ENCODE results near the gene KPNA1.

Gene KPNA1

GRCh38 chr3:122535964-122536631 is 21.4 kb upstream of the KPNA1 start:
- no peak overlapping the region for H3K9ac ChIP-seq (ENCODE audit: low read length)
- peaks cover 8% of the 10 kb centered on the region for H4K20me1 ChIP-seq (ENCODE audit: insufficient read depth, low read length)
- H3K4me2 ChIP-seq (ENCODE audit: low read length), result no peak overlapping the region
- H3K79me2 ChIP-seq (ENCODE audit: low read length), result peaks cover 6% of the 10 kb centered on the region
- peaks cover 64% of the 10 kb centered on the region for H3K36me3 ChIP-seq (replicated peaks; ENCODE audit: low read depth, low read length)
- peaks cover 21% of the 10 kb centered on the region for H3K4me1 ChIP-seq (ENCODE audit: low read length)
- TF ChIP-seq CTCF (IDR thresholded peaks at IDR 0.05; ENCODE audit: low read depth, low read length), result no peak
- TF ChIP-seq EZH2phosphoT487 (IDR thresholded peaks at IDR 0.05; ENCODE audit: low read depth), result no peak
- H3K27ac ChIP-seq (ENCODE audit: low read length), result no peak overlapping the region
- H2AFZ ChIP-seq (ENCODE audit: low read depth, low read length), result no peak overlapping the region
- no peaks in the 10 kb centered on the region for H3K9me3 ChIP-seq (ENCODE audit: insufficient read depth, low read length)
- H3K4me3 ChIP-seq (ENCODE audit: low read length), result no peak overlapping the region
- no peaks in the 10 kb centered on the region for H3K27me3 ChIP-seq (ENCODE audit: low read depth, low read length)

GRCh38 chr3:122533931-122534334 is 19.2 kb upstream of the KPNA1 start:
- Histone ChIP-seq H3K4me2 (ENCODE audit: low read length) (peak overlapping the region; percentile 77), H3K9me3 (ENCODE audit: insufficient read depth, low read length) (no peaks in the 10 kb centered on the region), H4K20me1 (ENCODE audit: insufficient read depth, low read length) (peaks cover 8% of the 10 kb centered on the region), H3K79me2 (ENCODE audit: low read length) (peaks cover 6% of the 10 kb centered on the region), H3K27me3 (ENCODE audit: low read depth, low read length) (no peaks in the 10 kb centered on the region), H3K4me1 (ENCODE audit: low read length) (peaks cover 21% of the 10 kb centered on the region), H3K27ac (ENCODE audit: low read length) (peak overlapping the region; percentile 73), H3K4me3 (ENCODE audit: low read length) (0 out of 2 replicates have a peak overlapping the region, but pooled peaks have one; percentile 28), H3K9ac (ENCODE audit: low read length) (peak overlapping the region; percentile 35; the same call in 1 of the 2 replicates), H2AFZ (ENCODE audit: low read depth, low read length) (no peak overlapping the region), H3K36me3 (replicated peaks; ENCODE audit: low read depth, low read length) (peaks cover 64% of the 10 kb centered on the region)
- TF ChIP-seq CTCF (IDR thresholded peaks at IDR 0.05; ENCODE audit: low read depth, low read length), result no peak
- no peak for TF ChIP-seq EZH2phosphoT487 (IDR thresholded peaks at IDR 0.05; ENCODE audit: low read depth)

DNA sequence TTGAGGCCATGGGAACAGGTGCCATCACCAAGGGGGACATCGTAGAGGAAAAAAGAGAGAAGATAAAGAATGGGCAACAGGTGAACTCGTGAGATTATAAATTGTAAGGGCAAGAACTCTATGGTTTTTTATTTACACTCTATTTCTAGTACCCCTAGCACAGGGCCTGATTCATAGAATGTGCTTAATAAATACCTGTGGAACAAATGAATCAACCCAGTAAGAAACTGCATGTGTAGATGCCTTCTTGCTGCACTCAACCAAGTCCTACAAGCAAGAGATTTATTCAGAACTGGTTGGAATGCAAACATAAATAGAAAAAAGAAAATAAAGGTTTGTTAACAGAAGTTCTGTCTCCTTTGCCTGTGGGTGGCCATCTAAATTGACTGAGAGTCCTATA is 18.7 kb upstream of the KPNA1 start:
- Histone ChIP-seq H3K27me3 (ENCODE audit: low read depth, low read length) (no peaks in the 10 kb centered on the region), H3K9ac (ENCODE audit: low read length) (peak overlapping the region; percentile 35), H3K4me3 (ENCODE audit: low read length) (0 out of 2 replicates have a peak overlapping the region, but pooled peaks have one; percentile 28), H4K20me1 (ENCODE audit: insufficient read depth, low read length) (peaks cover 8% of the 10 kb centered on the region), H3K4me2 (ENCODE audit: low read length) (peak overlapping the region; percentile 77), H2AFZ (ENCODE audit: low read depth, low read length) (no peak overlapping the region), H3K79me2 (ENCODE audit: low read length) (peaks cover 6% of the 10 kb centered on the region), H3K27ac (ENCODE audit: low read length) (peak overlapping the region; percentile 73), H3K36me3 (replicated peaks; ENCODE audit: low read depth, low read length) (peaks cover 60% of the 10 kb centered on the region), H3K4me1 (ENCODE audit: low read length) (peaks cover 21% of the 10 kb centered on the region), H3K9me3 (ENCODE audit: insufficient read depth, low read length) (no peaks in the 10 kb centered on the region)
- no peak for TF ChIP-seq CTCF (IDR thresholded peaks at IDR 0.05; ENCODE audit: low read depth, low read length)
- TF ChIP-seq EZH2phosphoT487 (IDR thresholded peaks at IDR 0.05; ENCODE audit: low read depth), result no peak

DNA sequence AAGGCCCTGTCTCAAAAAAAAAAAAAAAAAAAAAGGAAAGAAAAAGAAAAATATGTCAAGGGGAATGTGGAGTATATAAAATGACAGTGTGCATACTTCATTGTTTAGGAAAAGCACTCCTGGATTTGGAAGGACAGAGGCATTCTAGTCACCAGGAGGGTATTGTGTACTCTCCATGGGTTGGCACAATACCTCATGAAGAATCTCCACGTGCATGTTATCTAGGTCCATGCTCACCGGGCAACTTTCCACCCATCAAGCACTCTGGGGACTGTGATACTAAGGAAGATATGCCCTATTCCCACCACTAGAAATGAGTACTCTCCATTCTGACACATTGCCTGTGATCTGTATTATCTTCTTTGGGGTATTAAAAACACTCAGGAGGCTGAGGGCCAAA is 15.4 kb upstream of the KPNA1 start:
- no peak overlapping the region for H3K4me2 ChIP-seq (ENCODE audit: low read length)
- no peaks in the 10 kb centered on the region for H3K9me3 ChIP-seq (ENCODE audit: insufficient read depth, low read length)
- H3K4me1 ChIP-seq (ENCODE audit: low read length), result peaks cover 21% of the 10 kb centered on the region
- peaks cover 58% of the 10 kb centered on the region for H3K36me3 ChIP-seq (replicated peaks; ENCODE audit: low read depth, low read length)
- no peak overlapping the region for H2AFZ ChIP-seq (ENCODE audit: low read depth, low read length)
- H3K9ac ChIP-seq (ENCODE audit: low read length), result no peak overlapping the region
- H3K27me3 ChIP-seq (ENCODE audit: low read depth, low read length), result no peaks in the 10 kb centered on the region
- peaks cover 6% of the 10 kb centered on the region for H3K79me2 ChIP-seq (ENCODE audit: low read length)
- no peak overlapping the region for H3K27ac ChIP-seq (ENCODE audit: low read length)
- H4K20me1 ChIP-seq (ENCODE audit: insufficient read depth, low read length), result peaks cover 8% of the 10 kb centered on the region
- no peak overlapping the region for H3K4me3 ChIP-seq (ENCODE audit: low read length)
- no peak for TF ChIP-seq CTCF (IDR thresholded peaks at IDR 0.05; ENCODE audit: low read depth, low read length)
- TF ChIP-seq EZH2phosphoT487 (IDR thresholded peaks at IDR 0.05; ENCODE audit: low read depth), result no peak
